Stimulated activated CD4-positive, alpha-beta T cell treated with anti-CD3 and anti-CD28 coated beads, Interleukin-1b, Interleukin-23, amount 100 ng/mL, for 48 hours (primary cell): ENCODE results near the gene HAO2.
"Not testable (repeated sequence)": the region's sequence is repeated elsewhere in the genome, so short reads cannot be mapped to it uniquely, and the experiment has no call there.

Experiments
- DNase-seq: peaks from one replicate; pipeline ENCODE4 v3.0.0-alpha.2; 2020

The HAO2 gene

GRCh38 chr1:119368554-119368953, at the start of gene HAO2:
HAO2 (plus strand) TSS chr1:119368785; CDS start chr1:119381086, 12,301 bp downstream.
- DNase-seq = no peak

- no peak for DNase-seq
These were observed 48.5 kb upstream of the HAO2 start for GRCh38 chr1:119320100-119320499.

GRCh38 chr1:119321666-119322419, 46.7 kb upstream of the HAO2 start:
- DNase-seq = no peak

- no peak for DNase-seq
These were observed 45.2 kb upstream of the HAO2 start for GRCh38 chr1:119323216-119323982.

GRCh38 chr1:119324198-119324597, 44.4 kb upstream of the HAO2 start:
- no peak for DNase-seq

- no peak for DNase-seq
These were observed 42.3 kb upstream of the HAO2 start for GRCh38 chr1:119326251-119326650.

- DNase-seq = no peak
These were observed 41.5 kb upstream of the HAO2 start for GRCh38 chr1:119327094-119327449.

GRCh38 chr1:119327450-119328155, 41.0 kb upstream of the HAO2 start:
- peak; percentile 16 for DNase-seq

GRCh38 chr1:119329541-119330461, 38.8 kb upstream of the HAO2 start:
- DNase-seq = no peak

- no peak for DNase-seq
These were observed 38.0 kb upstream of the HAO2 start for GRCh38 chr1:119330466-119331189.

- no peak for DNase-seq
These were observed 37.4 kb upstream of the HAO2 start for GRCh38 chr1:119331190-119331515.

- DNase-seq = no peak
These were observed 36.7 kb upstream of the HAO2 start for GRCh38 chr1:119331915-119332314.

- no peak for DNase-seq
These were observed 36.0 kb upstream of the HAO2 start for GRCh38 chr1:119332622-119333021.

- no peak for DNase-seq
These were observed 35.3 kb upstream of the HAO2 start for GRCh38 chr1:119333163-119333896.

GRCh38 chr1:119333897-119334250, 34.7 kb upstream of the HAO2 start:
- DNase-seq = not testable (repeated sequence)

- DNase-seq = no peak
These were observed 31.7 kb upstream of the HAO2 start for GRCh38 chr1:119336848-119337247.

- no peak for DNase-seq
These were observed 30.6 kb upstream of the HAO2 start for GRCh38 chr1:119338004-119338403.

GRCh38 chr1:119338757-119339156, 29.8 kb upstream of the HAO2 start:
- no peak for DNase-seq

- DNase-seq = no peak
These were observed 27.7 kb upstream of the HAO2 start for GRCh38 chr1:119340861-119341261.

- DNase-seq = no peak
These were observed 27.1 kb upstream of the HAO2 start for GRCh38 chr1:119341372-119341947.

- DNase-seq = no peak
These were observed 23.2 kb upstream of the HAO2 start for GRCh38 chr1:119345398-119345797.
